ENCODE results near the gene TMEM170A.

The TMEM170A gene

GRCh38 chr16:75401691-75402090, 62.8 kb downstream of the TMEM170A start:
- Histone ChIP-seq H3K79me2 (ENCODE audit: insufficient read depth, low read length) (peaks cover 3% of the 10 kb centered on the region; the same call in 1 of the 2 replicates), H3K9me3 (ENCODE audit: insufficient read depth, low read length, severe bottlenecking) (no peaks in the 10 kb centered on the region), H2AFZ (ENCODE audit: low read depth, low read length) (no peak overlapping the region), H3K4me3 (ENCODE audit: low read depth in 1 of 2, low read length in 2 of 2) (no peak overlapping the region), H3K36me3 (ENCODE audit: insufficient read depth, low read length) (peaks cover 29% of the 10 kb centered on the region), H3K9ac (ENCODE audit: low read depth, low read length) (no peak overlapping the region), H3K4me2 (ENCODE audit: insufficient read depth, low read length) (no peak overlapping the region), H3K27ac (ENCODE audit: low read length) (no peak overlapping the region), H3K27me3 (ENCODE audit: insufficient read depth, low read length, poor library complexity) (no peaks in the 10 kb centered on the region), H3K4me1 (ENCODE audit: insufficient read depth, low read length) (no peaks in the 10 kb centered on the region), H4K20me1 (ENCODE audit: insufficient read depth, low read length) (peaks cover 8% of the 10 kb centered on the region; the same call in 1 of the 2 replicates)
- ATAC-seq (ENCODE audit: insufficient read depth, low read depth) (no peak), DNase-seq (no peak)
- TF ChIP-seq CTCF (IDR thresholded peaks at IDR 0.05; ENCODE audit: borderline replicate concordance, extremely low read depth, low read length, poor library complexity, severe bottlenecking) (no peak), EZH2 (IDR thresholded peaks at IDR 0.05; ENCODE audit: borderline replicate concordance, low read depth, low read length, severe bottlenecking) (no peak)

- no peak overlapping the region for H3K27ac ChIP-seq (ENCODE audit: low read length)
- H2AFZ ChIP-seq (ENCODE audit: low read depth, low read length): no peak overlapping the region
- no peak for TF ChIP-seq CTCF (IDR thresholded peaks at IDR 0.05; ENCODE audit: borderline replicate concordance, extremely low read depth, low read length, poor library complexity, severe bottlenecking)
- no peak for TF ChIP-seq EZH2 (IDR thresholded peaks at IDR 0.05; ENCODE audit: borderline replicate concordance, low read depth, low read length, severe bottlenecking)
- H3K27me3 ChIP-seq (ENCODE audit: insufficient read depth, low read length, poor library complexity): no peaks in the 10 kb centered on the region
- no peak overlapping the region for H3K4me3 ChIP-seq (ENCODE audit: low read depth in 1 of 2, low read length in 2 of 2)
- H3K9ac ChIP-seq (ENCODE audit: low read depth, low read length): no peak overlapping the region
- peaks cover 3% of the 10 kb centered on the region; the same call in 1 of the 2 replicates for H3K79me2 ChIP-seq (ENCODE audit: insufficient read depth, low read length)
- peaks cover 8% of the 10 kb centered on the region; the same call in 1 of the 2 replicates for H4K20me1 ChIP-seq (ENCODE audit: insufficient read depth, low read length)
- H3K9me3 ChIP-seq (ENCODE audit: insufficient read depth, low read length, severe bottlenecking): no peaks in the 10 kb centered on the region
- DNase-seq (no peak), ATAC-seq (ENCODE audit: insufficient read depth, low read depth) (no peak)
- peaks cover 25% of the 10 kb centered on the region for H3K36me3 ChIP-seq (ENCODE audit: insufficient read depth, low read length)
- no peak overlapping the region for H3K4me2 ChIP-seq (ENCODE audit: insufficient read depth, low read length)
- H3K4me1 ChIP-seq (ENCODE audit: insufficient read depth, low read length): no peaks in the 10 kb centered on the region
These were observed 66.2 kb downstream of the TMEM170A start for GRCh38 chr16:75398333-75398732.

- Histone ChIP-seq H2AFZ (ENCODE audit: low read depth, low read length) (no peak overlapping the region), H3K4me2 (ENCODE audit: insufficient read depth, low read length) (no peak overlapping the region), H3K27ac (ENCODE audit: low read length) (no peak overlapping the region), H3K27me3 (ENCODE audit: insufficient read depth, low read length, poor library complexity) (no peaks in the 10 kb centered on the region), H3K4me3 (ENCODE audit: low read depth in 1 of 2, low read length in 2 of 2) (no peak overlapping the region), H3K9ac (ENCODE audit: low read depth, low read length) (no peak overlapping the region), H3K79me2 (ENCODE audit: insufficient read depth, low read length) (no peaks in the 10 kb centered on the region), H3K36me3 (ENCODE audit: insufficient read depth, low read length) (peaks cover 45% of the 10 kb centered on the region), H4K20me1 (ENCODE audit: insufficient read depth, low read length) (peaks cover 5% of the 10 kb centered on the region; the same call in 1 of the 2 replicates), H3K9me3 (ENCODE audit: insufficient read depth, low read length, severe bottlenecking) (no peaks in the 10 kb centered on the region), H3K4me1 (ENCODE audit: insufficient read depth, low read length) (no peaks in the 10 kb centered on the region)
- no peak for DNase-seq
- ATAC-seq (ENCODE audit: insufficient read depth, low read depth): no peak
- TF ChIP-seq CTCF (IDR thresholded peaks at IDR 0.05; ENCODE audit: borderline replicate concordance, extremely low read depth, low read length, poor library complexity, severe bottlenecking) (no peak), EZH2 (IDR thresholded peaks at IDR 0.05; ENCODE audit: borderline replicate concordance, low read depth, low read length, severe bottlenecking) (no peak)
These were observed 69.5 kb downstream of the TMEM170A start for GRCh38 chr16:75394941-75395340.
